ENCODE data around the gene CTDP1.

- TF ChIP-seq POLR2A (IDR thresholded peaks at IDR 0.05) (no peak), CTCF (IDR thresholded peaks at IDR 0.05) (no peak)
Measured at GRCh38 chr18:79801641-79802040, 122.0 kb downstream of the CTDP1 start.

Data from tibial nerve (tissue), 3 donors.